ENCODE measurements around the gene ANLN. TPM values are rescaled to one million over a fixed set of nuclear protein-coding genes. Genes with fewer than 3 reads are reported as not detected.

The ANLN gene
- total and polyA plus RNA-seq, 4 donors = 0.17 to 27.0 (median 1.3) TPM

- no peaks in the 10 kb centered on the region for H3K9me3 ChIP-seq (ENCODE audit: control insufficient read depth in 4 of 4, low read length in 3 of 4)
- H3K4me1 ChIP-seq (ENCODE audit: control insufficient read depth in 4 of 4, insufficient read depth in 4 of 4, low read length in 3 of 4) = no peaks in the 10 kb centered on the region
- no peak overlapping the region for H3K4me3 ChIP-seq (ENCODE audit: low read depth in 1 of 3, low read length in 3 of 3)
- no peak for DNase-seq (ENCODE audit: low spot score)
- TF ChIP-seq RXRA (IDR thresholded peaks at IDR 0.05) = no peak
- no peak for TF ChIP-seq YY1 (IDR thresholded peaks at IDR 0.05)
- TF ChIP-seq REST (IDR thresholded peaks at IDR 0.05) = no peak
- no peak for TF ChIP-seq EGR1 (IDR thresholded peaks at IDR 0.05; ENCODE audit: low read depth in 2 of 2)
- no peak for TF ChIP-seq GABPA (IDR thresholded peaks at IDR 0.05 in 1 of 2, conservative IDR thresholded peaks at IDR 0.05 in 1 of 2)
- no peak for TF ChIP-seq FOXA1 (IDR thresholded peaks at IDR 0.05)
- H3K27me3 ChIP-seq (ENCODE audit: control insufficient read depth in 4 of 4, insufficient read depth in 4 of 4, low read length in 3 of 4) = no peaks in the 10 kb centered on the region
- no peak overlapping the region for H3K27ac ChIP-seq (ENCODE audit: low read depth in 1 of 2, low read length in 2 of 2)
- no peak overlapping the region for H3K9ac ChIP-seq (ENCODE audit: low read depth in 1 of 2, low read length in 2 of 2)
- H3K36me3 ChIP-seq (ENCODE audit: control insufficient read depth in 4 of 4, insufficient read depth in 3 of 4, low read depth in 1 of 4, low read length in 3 of 4) = no peaks in the 10 kb centered on the region
Measured at GRCh38 chr7:36453769-36454168, 64.1 kb downstream of the ANLN start.

GRCh38 chr7:36455646-36456045, 66.0 kb downstream of the ANLN start:
- Histone ChIP-seq H3K36me3 (ENCODE audit: control insufficient read depth in 4 of 4, insufficient read depth in 3 of 4, low read depth in 1 of 4, low read length in 3 of 4) (no peaks in the 10 kb centered on the region), H3K9ac (ENCODE audit: low read depth in 1 of 2, low read length in 2 of 2) (no peak overlapping the region), H3K4me1 (ENCODE audit: control insufficient read depth in 4 of 4, insufficient read depth in 4 of 4, low read length in 3 of 4) (no peaks in the 10 kb centered on the region), H3K9me3 (ENCODE audit: control insufficient read depth in 4 of 4, low read length in 3 of 4) (no peaks in the 10 kb centered on the region), H3K27ac (ENCODE audit: low read depth in 1 of 2, low read length in 2 of 2) (no peak overlapping the region), H3K27me3 (ENCODE audit: control insufficient read depth in 4 of 4, insufficient read depth in 4 of 4, low read length in 3 of 4) (no peaks in the 10 kb centered on the region), H3K4me3 (ENCODE audit: low read depth in 1 of 3, low read length in 3 of 3) (no peak overlapping the region)
- TF ChIP-seq TAF1 (conservative IDR thresholded peaks at IDR 0.05) = no peak
- no peak for TF ChIP-seq YY1 (IDR thresholded peaks at IDR 0.05)
- TF ChIP-seq ATF3 (IDR thresholded peaks at IDR 0.05) = no peak
- TF ChIP-seq REST (IDR thresholded peaks at IDR 0.05) = no peak
- WGBS = 97% methylated on average over 4 of the region's 4 CpGs
- DNase-seq (ENCODE audit: low spot score) = no peak

GRCh38 chr7:36456138-36456537, 66.5 kb downstream of the ANLN start:
- no peak for DNase-seq (ENCODE audit: low spot score)
- WGBS = 83% methylated on average over 3 of the region's 3 CpGs
- Histone ChIP-seq H3K36me3 (ENCODE audit: control insufficient read depth in 4 of 4, insufficient read depth in 3 of 4, low read depth in 1 of 4, low read length in 3 of 4) (no peaks in the 10 kb centered on the region), H3K9ac (ENCODE audit: low read depth in 1 of 2, low read length in 2 of 2) (no peak overlapping the region), H3K4me3 (ENCODE audit: low read depth in 1 of 3, low read length in 3 of 3) (no peak overlapping the region), H3K27me3 (ENCODE audit: control insufficient read depth in 4 of 4, insufficient read depth in 4 of 4, low read length in 3 of 4) (no peaks in the 10 kb centered on the region), H3K4me1 (ENCODE audit: control insufficient read depth in 4 of 4, insufficient read depth in 4 of 4, low read length in 3 of 4) (peaks cover 0 to 4% (median 3%) of the 10 kb centered on the region in 4 donors), H3K9me3 (ENCODE audit: control insufficient read depth in 4 of 4, low read length in 3 of 4) (no peaks in the 10 kb centered on the region), H3K27ac (ENCODE audit: low read depth in 1 of 2, low read length in 2 of 2) (no peak overlapping the region)
- TF ChIP-seq FOXA1 (IDR thresholded peaks at IDR 0.05) = no peak
- no peak for TF ChIP-seq GABPA (IDR thresholded peaks at IDR 0.05 in 1 of 2, conservative IDR thresholded peaks at IDR 0.05 in 1 of 2)
- no peak for TF ChIP-seq RAD21 (IDR thresholded peaks at IDR 0.05)
- no peak for TF ChIP-seq JUND (IDR thresholded peaks at IDR 0.05)
- no peak for TF ChIP-seq EGR1 (IDR thresholded peaks at IDR 0.05; ENCODE audit: low read depth in 2 of 2)
- no peak for TF ChIP-seq TAF1 (conservative IDR thresholded peaks at IDR 0.05)
- no peak for TF ChIP-seq ZBTB33 (IDR thresholded peaks at IDR 0.05)
- TF ChIP-seq YY1 (IDR thresholded peaks at IDR 0.05) = no peak
- no peak for TF ChIP-seq REST (IDR thresholded peaks at IDR 0.05)
- TF ChIP-seq HNF4A (conservative IDR thresholded peaks at IDR 0.05) = no peak
- no peak for TF ChIP-seq HNF4G (IDR thresholded peaks at IDR 0.05)
- TF ChIP-seq ATF3 (IDR thresholded peaks at IDR 0.05) = no peak

All from liver (tissue), 9 donors.